ENCODE data around the gene DCST2.
"Not testable (repeated sequence)": the region's sequence is repeated elsewhere in the genome, so short reads cannot be mapped to it uniquely, and the experiment has no call there.

Gene DCST2

GRCh38 chr1:154989195-154989860 lies 44.3 kb downstream of the DCST2 start:
- TF ChIP-seq CTCF (conservative IDR thresholded peaks at IDR 0.05; ENCODE audit: low read depth, low read length): no peak
- no peak for DNase-seq (ENCODE audit: low read depth)
- no peak overlapping the region for H3K4me3 ChIP-seq (ENCODE audit: low read length)

GRCh38 chr1:154988058-154988954 lies 45.3 kb downstream of the DCST2 start:
- no peak overlapping the region for H3K4me3 ChIP-seq (ENCODE audit: low read length)
- no peak for DNase-seq (ENCODE audit: low read depth)
- TF ChIP-seq CTCF (conservative IDR thresholded peaks at IDR 0.05; ENCODE audit: low read depth, low read length): no peak

- no peak for DNase-seq (ENCODE audit: low read depth)
- no peak overlapping the region for H3K4me3 ChIP-seq (ENCODE audit: low read length)
- no peak for TF ChIP-seq CTCF (conservative IDR thresholded peaks at IDR 0.05; ENCODE audit: low read depth, low read length)
These were observed 46.3 kb downstream of the DCST2 start for GRCh38 chr1:154987326-154987725.

GRCh38 chr1:154986736-154987135 lies 46.8 kb downstream of the DCST2 start:
- H3K4me3 ChIP-seq (ENCODE audit: low read length); DNase-seq (ENCODE audit: low read depth): not testable (repeated sequence)

- DNase-seq (ENCODE audit: low read depth): no peak
- H3K4me3 ChIP-seq (ENCODE audit: low read length): peak overlapping the region; percentile 82
- no peak for TF ChIP-seq CTCF (conservative IDR thresholded peaks at IDR 0.05; ENCODE audit: low read depth, low read length)
These were observed 49.7 kb downstream of the DCST2 start for GRCh38 chr1:154983776-154984466.

GRCh38 chr1:154982897-154983648 lies 50.5 kb downstream of the DCST2 start, which contains the start of gene FLAD1:
Gene FLAD1 (plus strand): TSS chr1:154983344. CDS start chr1:154983695, 351 bp downstream.
- no peak for TF ChIP-seq CTCF (conservative IDR thresholded peaks at IDR 0.05; ENCODE audit: low read depth, low read length)
- peak; percentile 100 for DNase-seq (ENCODE audit: low read depth)

GRCh38 chr1:154982341-154982740 lies 51.2 kb downstream of the DCST2 start:
- no peak for DNase-seq (ENCODE audit: low read depth)
- peak overlapping the region; percentile 82 for H3K4me3 ChIP-seq (ENCODE audit: low read length)
- no peak for TF ChIP-seq CTCF (conservative IDR thresholded peaks at IDR 0.05; ENCODE audit: low read depth, low read length)

More at GRCh38 chr1:154982897-154983648, 50.5 kb downstream of the DCST2 start, which contains the start of gene FLAD1:
- peak within 1 kb of the TSS; percentile 82 for H3K4me3 ChIP-seq (ENCODE audit: low read length)

Data from retinal pigment epithelial cell (primary cell).